ENCODE data around the gene FEV.

FEV gene

DNA sequence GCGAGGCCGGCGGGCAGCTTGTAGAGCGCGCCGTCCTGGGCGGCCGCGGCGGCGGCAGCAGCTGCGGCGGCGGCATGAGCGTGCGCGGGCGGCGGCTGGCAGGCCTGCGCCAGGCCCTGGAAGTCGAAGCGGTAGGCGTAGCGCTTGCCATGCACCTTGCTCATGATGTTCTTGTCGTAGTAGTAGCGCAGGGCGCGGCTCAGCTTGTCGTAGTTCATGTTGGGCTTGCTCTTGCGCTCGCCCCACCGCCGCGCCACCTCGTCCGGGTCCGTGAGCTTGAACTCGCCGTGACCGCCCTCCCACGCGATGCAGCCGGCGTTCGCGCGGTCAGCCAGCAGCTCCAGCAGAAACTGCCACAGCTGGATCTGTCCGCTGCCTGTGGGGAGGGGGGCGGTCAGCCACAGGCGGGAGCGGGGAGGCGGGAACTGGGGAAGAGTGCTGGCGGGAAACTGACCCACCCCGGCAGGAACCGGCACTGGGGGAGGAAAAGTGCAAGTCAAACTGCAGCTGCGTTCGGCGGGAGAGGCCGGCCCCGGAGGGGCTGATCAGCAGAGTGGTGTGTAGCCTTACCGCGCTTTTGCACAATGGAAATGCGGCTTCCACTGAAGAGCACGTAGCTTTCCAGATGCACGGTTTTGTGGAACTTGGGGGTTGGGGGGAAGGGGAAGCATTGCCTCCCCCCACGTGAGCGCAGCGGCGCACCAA is 3.0 kb downstream of the FEV start:
- DNase-seq = no peak
- in situ Hi-C loops (cut with MboI; ENCODE audit: low pct_unique_long_range_greater_than_20kb, low sequenced_read_pairs) = no loop called here

GRCh38 chr2:218981390-218981880 is 3.5 kb downstream of the FEV start:
- no peak for DNase-seq
- in situ Hi-C loops (cut with MboI; ENCODE audit: low pct_unique_long_range_greater_than_20kb, low sequenced_read_pairs) = no loop called here

DNA sequence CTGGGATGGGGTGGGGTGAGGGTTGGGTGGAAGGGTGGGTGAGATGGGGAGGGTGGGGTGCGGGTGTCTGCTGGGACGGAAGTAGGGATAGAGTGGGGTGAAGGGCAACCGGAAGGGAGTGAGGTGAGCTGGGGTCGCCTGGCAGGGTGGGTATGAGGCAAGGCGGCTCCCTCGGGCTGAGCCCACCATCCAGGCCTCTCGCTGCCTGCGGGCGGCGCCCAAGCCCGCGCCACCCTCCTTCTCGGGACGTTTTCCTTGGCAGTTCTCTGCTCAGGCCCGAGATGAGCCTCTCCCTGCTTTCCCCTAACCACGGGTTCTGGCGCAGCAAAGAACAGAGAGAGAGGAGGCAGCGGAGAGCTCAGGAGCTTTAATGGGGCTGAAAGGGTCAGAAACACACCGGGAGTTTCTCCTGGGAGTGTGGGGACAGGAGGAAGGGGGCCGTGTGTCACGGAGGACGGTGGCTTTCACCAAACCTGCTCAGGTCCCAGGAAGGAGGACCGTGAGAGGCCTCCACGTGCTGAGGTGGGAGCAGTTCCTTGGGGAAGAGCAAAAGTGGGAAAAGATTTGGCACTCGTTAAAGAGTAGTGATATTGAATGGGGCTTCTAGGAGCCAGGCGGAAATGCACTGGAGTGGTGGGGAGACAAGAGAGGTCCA is 4.1 kb downstream of the FEV start:
- no peak for DNase-seq
- in situ Hi-C loops (cut with MboI; ENCODE audit: low pct_unique_long_range_greater_than_20kb, low sequenced_read_pairs) = no loop called here

DNA sequence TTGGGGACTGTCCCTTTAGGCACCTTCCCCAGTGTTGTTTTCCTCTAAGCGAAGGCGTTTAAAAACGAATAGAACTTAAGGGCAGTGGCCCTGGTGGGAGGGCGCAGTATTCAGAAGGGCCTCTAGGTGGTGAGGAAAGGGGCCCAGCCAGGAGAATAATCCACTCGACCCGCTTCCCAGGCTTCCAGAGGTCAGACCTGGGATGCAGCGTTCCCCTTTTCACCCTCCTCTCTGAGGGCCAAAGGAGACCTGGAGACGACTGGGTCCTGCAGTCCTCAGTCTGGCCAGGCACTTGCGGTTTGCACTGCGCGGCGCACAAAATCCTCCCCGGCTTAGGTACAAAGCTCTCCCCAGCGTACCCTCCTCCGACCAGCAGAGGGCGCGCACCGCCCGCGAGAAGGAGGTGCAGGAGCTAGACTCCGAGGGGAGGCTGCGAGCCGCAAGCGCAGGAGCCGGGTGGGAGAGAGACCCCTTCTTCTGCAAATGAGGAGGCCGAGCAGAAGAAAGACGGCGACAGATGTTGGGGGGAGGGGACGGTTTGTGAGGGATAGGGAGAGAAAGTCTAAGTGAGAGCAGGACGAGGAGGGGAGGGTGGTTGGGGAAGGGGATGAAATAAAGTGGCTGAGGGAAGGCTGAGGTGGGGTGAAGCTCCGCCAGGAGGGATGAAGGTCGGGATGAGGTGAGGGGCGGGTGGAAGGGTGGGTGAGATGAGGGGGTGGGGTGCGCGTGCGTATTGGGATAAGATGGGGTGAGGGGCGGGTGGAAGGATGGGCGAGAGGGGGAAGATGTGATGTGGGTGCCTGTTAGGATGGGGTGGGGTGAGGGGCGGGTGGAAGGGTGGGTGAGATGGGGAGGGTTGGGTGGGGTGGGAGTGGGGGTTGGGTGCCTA is 4.9 kb downstream of the FEV start:
- in situ Hi-C loops (cut with MboI; ENCODE audit: low pct_unique_long_range_greater_than_20kb, low sequenced_read_pairs) = no loop called here
- DNase-seq = peak; percentile 88

GRCh38 chr2:218975060-218975777 is 9.8 kb downstream of the FEV start:
- DNase-seq = no peak
- in situ Hi-C loops (cut with MboI; ENCODE audit: low pct_unique_long_range_greater_than_20kb, low sequenced_read_pairs) = no loop called here

- in situ Hi-C loops (cut with MboI; ENCODE audit: low pct_unique_long_range_greater_than_20kb, low sequenced_read_pairs) = no loop called here
- DNase-seq = no peak
Observed at GRCh38 chr2:218970894-218971293, 14.1 kb downstream of the FEV start.

GRCh38 chr2:218964041-218964771 is 20.8 kb downstream of the FEV start:
- in situ Hi-C loops (cut with MboI; ENCODE audit: low pct_unique_long_range_greater_than_20kb, low sequenced_read_pairs) = no loop called here
- no peak for DNase-seq

DNA sequence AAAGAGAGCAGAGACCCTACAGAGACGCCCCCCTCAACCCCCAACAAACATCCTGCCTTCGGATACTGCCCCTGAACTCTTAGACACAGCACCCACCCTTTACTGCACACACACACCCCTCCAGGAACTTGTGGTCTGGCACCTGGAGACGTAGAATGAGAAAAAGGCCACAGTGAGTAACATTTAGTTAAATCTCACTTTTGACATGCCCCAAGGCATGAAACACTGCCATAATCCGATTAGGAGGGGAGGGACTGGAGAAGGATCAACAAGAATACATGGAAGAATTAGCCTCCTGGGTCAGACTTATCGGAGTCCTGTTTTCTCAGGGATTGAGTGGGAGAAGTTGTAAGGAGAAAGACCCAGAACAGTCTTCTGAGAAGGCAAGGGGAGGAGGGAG is 21.4 kb downstream of the FEV start:
- no peak for DNase-seq
- in situ Hi-C loops (cut with MboI; ENCODE audit: low pct_unique_long_range_greater_than_20kb, low sequenced_read_pairs) = no loop called here

DNA sequence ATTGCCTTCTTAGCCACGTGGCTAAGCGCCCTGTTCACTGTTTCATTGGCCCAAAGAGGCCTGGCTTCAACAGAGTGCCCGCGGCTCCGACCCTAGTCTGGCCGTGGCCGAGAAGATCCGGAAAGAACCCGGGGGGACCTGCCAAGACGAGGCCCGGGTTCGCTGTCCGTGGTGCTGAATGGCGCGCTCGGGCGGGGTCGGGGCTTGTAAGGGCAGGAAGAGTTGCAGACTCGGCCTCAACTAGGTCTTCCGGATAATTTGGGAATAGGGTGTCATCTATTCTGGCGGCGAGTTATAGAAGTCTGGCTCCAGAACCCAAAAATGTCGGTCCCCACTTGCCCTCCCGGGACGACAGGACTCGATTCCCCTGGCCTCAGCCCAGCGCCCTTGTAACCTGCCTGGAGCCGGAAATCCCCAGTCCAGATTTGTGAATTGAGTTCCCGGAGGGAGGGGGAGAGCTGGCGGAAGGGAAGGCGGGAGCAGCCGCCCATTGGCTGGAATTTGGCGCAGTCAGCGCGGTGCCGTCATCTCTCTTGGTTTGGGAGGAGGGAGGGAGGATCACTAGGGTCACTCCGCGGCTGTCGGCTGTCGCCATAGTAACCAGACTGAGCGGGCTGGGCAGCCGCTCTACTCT is 22.0 kb downstream of the FEV start:
- in situ Hi-C loops (cut with MboI; ENCODE audit: low pct_unique_long_range_greater_than_20kb, low sequenced_read_pairs) = no loop called here
- peak; percentile 61 for DNase-seq

DNA sequence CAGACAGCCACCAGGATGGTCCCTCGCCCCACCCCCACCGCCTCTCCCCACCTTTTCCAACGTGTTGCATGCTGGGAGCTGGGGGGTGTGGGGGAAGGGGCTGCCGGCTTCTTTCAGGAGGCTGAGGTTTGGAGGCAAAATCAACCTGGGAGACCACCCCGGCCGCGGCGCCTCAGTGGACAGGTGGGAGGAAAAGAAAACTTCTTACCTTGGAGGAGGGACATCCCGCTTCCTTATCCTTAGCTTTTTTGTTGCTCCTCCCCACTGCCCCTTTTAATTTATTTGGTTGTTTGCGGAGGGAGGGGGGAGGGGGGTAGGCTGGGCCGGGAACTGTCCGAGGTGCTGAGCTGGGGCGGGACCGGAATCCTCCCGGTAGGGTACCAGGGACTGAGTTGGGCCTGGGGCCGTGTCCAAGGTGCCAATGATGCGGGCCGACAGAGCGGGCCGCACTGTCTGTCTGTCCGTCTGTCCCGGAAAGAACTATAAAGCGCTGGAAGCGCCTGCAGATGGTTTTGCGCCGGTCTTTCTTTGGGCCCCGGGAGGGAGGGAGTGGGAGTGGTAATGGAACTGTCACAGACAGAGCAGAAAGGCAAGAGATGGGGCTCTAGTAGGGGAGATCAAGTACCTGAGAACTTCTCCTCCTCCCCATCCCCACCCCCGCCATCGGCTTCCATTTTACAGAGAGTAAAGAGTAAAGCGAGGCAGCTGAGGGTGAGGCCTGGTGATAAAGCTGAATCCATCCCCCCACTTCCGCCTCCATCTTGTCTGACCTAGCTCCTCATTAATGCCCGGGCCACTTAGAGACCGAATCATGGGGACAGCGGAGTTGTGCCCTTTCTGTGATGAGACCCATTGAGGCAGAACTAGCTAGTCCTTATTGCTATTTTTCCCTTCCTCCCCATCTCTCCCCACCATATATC is 23.1 kb downstream of the FEV start:
- in situ Hi-C loops (cut with MboI; ENCODE audit: low pct_unique_long_range_greater_than_20kb, low sequenced_read_pairs) = no loop called here
- DNase-seq = no peak

GRCh38 chr2:218961229-218961628 is 23.8 kb downstream of the FEV start:
- DNase-seq = no peak
- in situ Hi-C loops (cut with MboI; ENCODE audit: low pct_unique_long_range_greater_than_20kb, low sequenced_read_pairs) = no loop called here

DNA sequence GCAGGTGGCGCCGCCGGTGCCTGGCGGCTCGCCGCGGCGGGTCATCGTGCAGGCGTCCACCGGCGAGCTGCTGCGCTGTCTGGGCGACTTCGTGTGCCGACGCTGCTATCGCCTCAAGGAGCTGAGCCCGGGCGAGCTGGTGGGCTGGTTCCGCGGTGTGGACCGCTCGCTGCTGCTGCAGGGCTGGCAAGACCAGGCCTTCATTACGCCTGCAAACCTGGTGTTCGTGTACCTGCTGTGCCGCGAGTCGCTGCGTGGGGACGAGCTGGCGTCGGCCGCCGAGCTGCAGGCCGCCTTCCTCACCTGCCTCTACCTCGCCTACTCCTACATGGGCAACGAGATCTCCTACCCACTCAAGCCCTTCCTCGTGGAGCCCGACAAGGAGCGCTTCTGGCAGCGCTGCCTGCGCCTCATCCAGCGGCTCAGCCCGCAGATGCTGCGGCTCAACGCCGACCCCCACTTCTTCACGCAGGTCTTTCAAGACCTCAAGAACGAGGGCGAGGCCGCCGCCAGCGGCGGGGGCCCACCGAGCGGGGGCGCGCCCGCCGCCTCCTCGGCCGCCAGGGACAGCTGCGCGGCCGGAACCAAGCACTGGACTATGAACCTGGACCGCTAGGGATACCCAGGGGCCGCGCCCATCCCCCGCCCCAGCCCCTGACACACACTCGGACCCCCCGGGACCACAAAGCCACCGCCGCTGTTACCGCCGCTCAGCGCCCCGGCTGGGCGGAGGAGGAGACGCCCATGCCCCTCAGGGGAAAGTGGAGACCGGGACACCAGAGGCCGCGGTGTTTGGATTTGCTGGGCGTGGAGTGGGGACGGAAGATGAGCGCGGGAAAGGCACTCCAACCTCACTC is 24.4 kb downstream of the FEV start:
- DNase-seq = no peak
- in situ Hi-C loops (cut with MboI; ENCODE audit: low pct_unique_long_range_greater_than_20kb, low sequenced_read_pairs) = no loop called here

GRCh38 chr2:218959761-218960308 is 25.1 kb downstream of the FEV start:
- no peak for DNase-seq
- in situ Hi-C loops (cut with MboI; ENCODE audit: low pct_unique_long_range_greater_than_20kb, low sequenced_read_pairs) = no loop called here

DNA sequence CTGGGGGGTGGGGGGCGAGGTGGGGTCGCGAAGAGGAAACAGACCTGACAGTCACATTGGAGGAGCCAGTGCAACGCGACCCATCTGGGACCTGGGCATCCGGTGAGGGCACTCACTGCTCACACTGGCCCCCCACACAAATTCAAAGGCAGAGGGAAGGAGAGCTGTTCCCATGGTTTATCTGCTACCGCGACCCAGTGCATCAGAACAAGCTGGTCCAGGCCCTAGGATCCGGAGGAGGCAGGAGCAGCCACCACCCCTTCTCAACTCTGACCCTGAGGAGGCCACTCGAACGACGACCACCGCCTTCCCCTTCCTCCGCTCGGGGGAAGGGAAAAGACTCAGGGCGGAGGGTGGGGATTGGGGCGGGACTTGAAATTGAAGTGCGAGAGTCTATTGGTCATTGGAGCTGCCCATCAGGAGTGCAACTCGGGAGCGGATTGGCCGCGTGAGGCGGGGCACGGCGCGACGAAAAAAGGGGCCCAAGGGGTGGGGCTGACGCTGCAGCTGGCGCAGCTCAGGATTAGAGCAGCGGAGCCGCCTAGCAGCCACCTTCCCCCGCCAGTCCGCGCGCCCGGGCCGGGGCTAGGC is 25.7 kb downstream of the FEV start, which contains the start of gene CDK5R2:
TSS of gene CDK5R2 (plus strand) at position 526 of the 591 bp plus-strand sequence. CDS start 155 bp downstream, outside the sequence.
- DNase-seq = peak; percentile 82
- in situ Hi-C loops (cut with MboI; ENCODE audit: low pct_unique_long_range_greater_than_20kb, low sequenced_read_pairs) = no loop called here

- in situ Hi-C loops (cut with MboI; ENCODE audit: low pct_unique_long_range_greater_than_20kb, low sequenced_read_pairs) = no loop called here
- no peak for DNase-seq
Observed at GRCh38 chr2:218958276-218958675, 26.7 kb downstream of the FEV start.

- no peak for DNase-seq
- in situ Hi-C loops (cut with MboI; ENCODE audit: low pct_unique_long_range_greater_than_20kb, low sequenced_read_pairs) = no loop called here
Observed at GRCh38 chr2:218957671-218958070, 27.3 kb downstream of the FEV start.

All from KBM-7 (cell line).